ENCODE measurements around the gene BPIFB3.
"Not testable (repeated sequence)": the region's sequence is repeated elsewhere in the genome, so short reads cannot be mapped to it uniquely, and the experiment has no call there.

DNA sequence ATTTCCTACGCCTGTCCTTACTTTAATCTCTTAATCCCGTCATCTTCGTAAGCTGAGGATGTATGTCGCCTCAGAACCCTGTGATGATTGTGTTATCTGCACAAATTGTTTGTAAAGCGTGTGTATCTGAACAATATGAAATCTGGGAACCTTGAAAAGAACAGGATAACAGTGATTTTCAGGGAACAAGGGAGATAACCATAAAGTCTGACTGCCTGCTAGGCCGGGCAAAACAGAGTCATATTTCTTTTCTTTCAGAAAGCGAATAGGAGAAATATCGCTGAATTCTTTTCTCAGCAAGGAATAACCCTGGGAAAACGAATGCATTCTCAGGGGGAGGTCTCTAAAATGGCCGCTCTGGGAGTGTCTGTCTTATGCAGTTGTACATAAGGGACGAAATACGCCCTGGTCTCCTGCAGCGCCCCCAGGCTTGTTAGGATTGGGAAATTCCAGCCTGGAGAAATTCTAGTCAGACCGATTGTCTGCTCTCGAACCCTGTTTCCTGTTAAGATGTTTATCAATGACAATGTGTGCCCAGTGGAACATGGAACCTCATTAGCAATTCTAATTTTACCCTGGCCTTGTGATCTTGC is 8.5 kb upstream of the BPIFB3 start:
- TF ChIP-seq CTCF (IDR thresholded peaks at IDR 0.05; ENCODE audit: low read depth, low read length, poor library complexity, severe bottlenecking); EZH2phosphoT487 (IDR thresholded peaks at IDR 0.05; ENCODE audit: borderline replicate concordance, low read length): not testable (repeated sequence)
